ENCODE data around the gene MAD1L1. TPM values are rescaled to one million over a fixed set of nuclear protein-coding genes. Genes with fewer than 3 reads are reported as not detected.

MAD1L1 gene
- total RNA-seq, 1 donor from 2014 or later = 32.3 TPM

DNA sequence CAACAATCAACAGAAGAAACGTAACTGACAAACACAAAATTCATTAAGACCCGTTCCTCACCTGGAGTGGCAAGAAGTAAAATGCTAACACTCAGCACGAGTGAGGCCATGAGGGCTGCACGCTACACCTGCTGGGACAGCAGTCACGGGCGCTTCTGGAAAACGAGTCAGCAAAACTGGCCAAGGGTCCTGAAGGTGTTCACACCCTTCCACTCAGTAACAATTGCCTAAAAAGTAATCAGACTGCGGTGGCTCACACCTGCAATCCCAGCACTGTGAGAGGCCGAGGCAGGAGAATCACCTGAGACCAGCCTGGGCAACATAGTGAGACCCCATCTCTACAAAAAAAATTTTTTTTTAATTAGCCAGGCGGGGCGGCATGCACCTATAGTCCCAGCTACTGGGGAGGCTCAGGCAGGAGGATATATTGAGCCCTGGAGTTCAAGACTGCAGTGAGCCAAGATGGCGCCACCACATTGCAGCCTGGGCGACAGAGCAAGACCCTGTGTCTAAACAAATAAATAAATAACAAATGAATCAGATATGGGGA is 199.1 kb downstream of the MAD1L1 start:
- H3K9me3 Mint-ChIP-seq (ENCODE audit: unreplicated experiment) = peaks cover 8% of the 10 kb centered on the region
- FAIRE-seq (no peak), DNase-seq (ENCODE audit: low read depth) (no peak)

DNA sequence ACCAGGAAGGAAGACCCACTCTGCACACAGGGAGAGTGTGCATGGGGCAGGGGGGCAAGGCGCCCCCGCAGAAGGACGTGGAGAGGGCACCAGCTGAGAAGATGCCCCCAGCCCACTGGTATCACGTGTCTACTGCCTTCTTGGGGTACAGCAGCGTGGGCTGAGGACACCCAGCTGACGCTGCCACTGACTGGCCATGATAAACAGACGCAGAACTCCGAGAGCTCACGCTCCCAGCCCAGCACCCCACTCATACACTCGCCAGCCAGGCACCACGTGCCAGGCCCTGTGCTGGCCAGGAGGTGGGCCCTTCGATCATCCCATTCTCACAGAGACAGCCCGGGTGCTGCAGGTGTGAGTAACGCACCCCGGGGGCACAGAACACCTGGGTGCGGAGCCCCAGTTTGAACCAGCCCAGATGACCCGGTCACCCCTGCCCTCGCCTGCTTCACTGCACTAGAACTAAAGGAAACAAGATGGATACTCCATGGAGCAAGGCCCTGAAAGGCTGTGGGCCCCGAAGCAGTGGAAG is 199.8 kb downstream of the MAD1L1 start:
- Histone ChIP-seq H3K9me3 (ENCODE audit: insufficient read depth, low read depth, low read length) (peaks cover 5% of the 10 kb centered on the region), H3K4me2 (ENCODE audit: low read length) (no peak overlapping the region), H4K20me1 (ENCODE audit: insufficient read depth, low read length) (peaks cover 32% of the 10 kb centered on the region), H2AFZ (ENCODE audit: low read depth, low read length) (no peak overlapping the region), H3K27ac (ENCODE audit: low read depth, low read length) (no peak overlapping the region), H3K27me3 (ENCODE audit: insufficient read depth, low read length) (no peaks in the 10 kb centered on the region), H3K79me2 (ENCODE audit: insufficient read depth, low read length) (no peaks in the 10 kb centered on the region), H3K4me1 (ENCODE audit: insufficient read depth, low read length) (peaks cover 2% of the 10 kb centered on the region), H3K9ac (ENCODE audit: low read length) (no peak overlapping the region), H3K36me3 (ENCODE audit: insufficient read depth, low read length) (no peaks in the 10 kb centered on the region), H3K4me3 (ENCODE audit: insufficient read depth, low read depth, low read length) (no peak overlapping the region)
- Mint-ChIP-seq H3K27ac (ENCODE audit: unreplicated experiment) (no peak overlapping the region), H3K27me3 (ENCODE audit: low read depth, unreplicated experiment) (no peaks in the 10 kb centered on the region), H3K36me3 (ENCODE audit: low read depth, unreplicated experiment) (peaks cover 14% of the 10 kb centered on the region), H3K9me3 (ENCODE audit: unreplicated experiment) (peaks cover 13% of the 10 kb centered on the region), H3K4me1 (ENCODE audit: low read depth, unreplicated experiment) (peaks cover 13% of the 10 kb centered on the region), H3K4me3 (ENCODE audit: unreplicated experiment) (no peak overlapping the region)
- TF ChIP-seq, protein P1, sequence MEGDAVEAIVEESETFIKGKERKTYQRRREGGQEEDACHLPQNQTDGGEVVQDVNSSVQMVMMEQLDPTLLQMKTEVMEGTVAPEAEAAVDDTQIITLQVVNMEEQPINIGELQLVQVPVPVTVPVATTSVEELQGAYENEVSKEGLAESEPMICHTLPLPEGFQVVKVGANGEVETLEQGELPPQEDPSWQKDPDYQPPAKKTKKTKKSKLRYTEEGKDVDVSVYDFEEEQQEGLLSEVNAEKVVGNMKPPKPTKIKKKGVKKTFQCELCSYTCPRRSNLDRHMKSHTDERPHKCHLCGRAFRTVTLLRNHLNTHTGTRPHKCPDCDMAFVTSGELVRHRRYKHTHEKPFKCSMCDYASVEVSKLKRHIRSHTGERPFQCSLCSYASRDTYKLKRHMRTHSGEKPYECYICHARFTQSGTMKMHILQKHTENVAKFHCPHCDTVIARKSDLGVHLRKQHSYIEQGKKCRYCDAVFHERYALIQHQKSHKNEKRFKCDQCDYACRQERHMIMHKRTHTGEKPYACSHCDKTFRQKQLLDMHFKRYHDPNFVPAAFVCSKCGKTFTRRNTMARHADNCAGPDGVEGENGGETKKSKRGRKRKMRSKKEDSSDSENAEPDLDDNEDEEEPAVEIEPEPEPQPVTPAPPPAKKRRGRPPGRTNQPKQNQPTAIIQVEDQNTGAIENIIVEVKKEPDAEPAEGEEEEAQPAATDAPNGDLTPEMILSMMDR (IDR thresholded peaks at IDR 0.05; ENCODE audit: insufficient read depth, low read depth, low read length) = no peak
- TF ChIP-seq EZH2 (IDR thresholded peaks at IDR 0.05; ENCODE audit: insufficient read depth, low read length) = no peak
- FAIRE-seq = no peak
- no peak for DNase-seq (ENCODE audit: low read depth)

More for the DNA sequence above, 199.1 kb downstream of the MAD1L1 start:
- H3K36me3 ChIP-seq (ENCODE audit: insufficient read depth, low read length) = no peaks in the 10 kb centered on the region
- Mint-ChIP-seq H3K4me1 (ENCODE audit: low read depth, unreplicated experiment) (peaks cover 13% of the 10 kb centered on the region), H3K27me3 (ENCODE audit: low read depth, unreplicated experiment) (no peaks in the 10 kb centered on the region), H3K36me3 (ENCODE audit: low read depth, unreplicated experiment) (peaks cover 9% of the 10 kb centered on the region), H3K27ac (ENCODE audit: unreplicated experiment) (no peak overlapping the region), H3K4me3 (ENCODE audit: unreplicated experiment) (no peak overlapping the region)
- H3K9me3 ChIP-seq (ENCODE audit: insufficient read depth, low read depth, low read length) = peaks cover 2% of the 10 kb centered on the region
- no peak overlapping the region for H3K4me2 ChIP-seq (ENCODE audit: low read length)
- no peaks in the 10 kb centered on the region for H3K79me2 ChIP-seq (ENCODE audit: insufficient read depth, low read length)
- no peaks in the 10 kb centered on the region for H3K27me3 ChIP-seq (ENCODE audit: insufficient read depth, low read length)
- H3K27ac ChIP-seq (ENCODE audit: low read depth, low read length) = no peak overlapping the region
- no peak overlapping the region for H3K9ac ChIP-seq (ENCODE audit: low read length)
- peaks cover 2% of the 10 kb centered on the region for H3K4me1 ChIP-seq (ENCODE audit: insufficient read depth, low read length)
- no peak overlapping the region for H3K4me3 ChIP-seq (ENCODE audit: insufficient read depth, low read depth, low read length)
- TF ChIP-seq, protein P1 (IDR thresholded peaks at IDR 0.05; ENCODE audit: insufficient read depth, low read depth, low read length) = no peak
- no peak for TF ChIP-seq EZH2 (IDR thresholded peaks at IDR 0.05; ENCODE audit: insufficient read depth, low read length)
- H4K20me1 ChIP-seq (ENCODE audit: insufficient read depth, low read length) = peaks cover 35% of the 10 kb centered on the region
- no peak overlapping the region for H2AFZ ChIP-seq (ENCODE audit: low read depth, low read length)
